GM19099 (cell line): ENCODE measurements around the gene LRRC23.
A peak's percentile ranks its signal among the peaks of the same experiment; 100 is the strongest.

Source experiments
- POLR2A ChIP-seq: IDR thresholded peaks from 3 replicates; pipeline ENCODE4 v1.6.1; 2011; ENCODE audit warnings: low read depth; ENCODE audit not compliant: insufficient read length; ENCODE audit errors: extremely low read depth

LRRC23 gene

DNA sequence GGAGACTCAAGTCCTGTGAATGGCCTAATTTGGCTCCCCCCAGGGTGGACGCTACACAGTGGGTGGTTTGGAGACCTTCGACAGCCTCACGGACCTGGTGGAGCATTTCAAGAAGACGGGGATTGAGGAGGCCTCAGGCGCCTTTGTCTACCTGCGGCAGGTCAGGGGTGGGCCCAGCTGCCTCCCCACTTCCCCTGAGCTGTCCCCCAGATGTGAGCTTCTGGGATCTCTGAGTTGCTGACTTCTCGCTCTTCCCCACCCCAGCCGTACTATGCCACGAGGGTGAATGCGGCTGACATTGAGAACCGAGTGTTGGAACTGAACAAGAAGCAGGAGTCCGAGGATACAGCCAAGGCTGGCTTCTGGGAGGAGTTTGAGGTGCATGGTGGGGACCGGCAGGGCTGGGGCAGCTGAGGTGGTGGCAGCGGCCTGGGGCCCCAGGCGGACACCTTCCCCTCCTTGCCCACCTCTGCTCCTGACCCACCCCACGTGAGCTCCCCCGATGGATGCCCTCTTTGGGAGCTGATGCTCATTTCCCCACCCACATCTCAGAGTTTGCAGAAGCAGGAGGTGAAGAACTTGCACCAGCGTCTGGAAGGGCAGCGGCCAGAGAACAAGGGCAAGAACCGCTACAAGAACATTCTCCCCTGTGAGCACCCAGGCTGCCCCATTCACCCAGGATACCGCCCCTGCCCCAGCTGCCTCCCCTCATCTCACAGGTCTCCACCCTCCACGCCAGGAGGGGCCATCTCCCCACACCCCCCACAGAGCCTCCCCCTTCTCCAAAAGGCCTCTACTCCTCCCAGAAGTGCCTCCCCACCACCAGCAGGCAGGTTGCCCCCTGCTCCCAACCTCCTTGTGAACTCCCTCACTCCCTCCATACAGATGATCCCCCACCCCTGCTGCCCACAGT is 50.7 kb downstream of the LRRC23 start:
- TF ChIP-seq POLR2A = peak; percentile 19

DNA sequence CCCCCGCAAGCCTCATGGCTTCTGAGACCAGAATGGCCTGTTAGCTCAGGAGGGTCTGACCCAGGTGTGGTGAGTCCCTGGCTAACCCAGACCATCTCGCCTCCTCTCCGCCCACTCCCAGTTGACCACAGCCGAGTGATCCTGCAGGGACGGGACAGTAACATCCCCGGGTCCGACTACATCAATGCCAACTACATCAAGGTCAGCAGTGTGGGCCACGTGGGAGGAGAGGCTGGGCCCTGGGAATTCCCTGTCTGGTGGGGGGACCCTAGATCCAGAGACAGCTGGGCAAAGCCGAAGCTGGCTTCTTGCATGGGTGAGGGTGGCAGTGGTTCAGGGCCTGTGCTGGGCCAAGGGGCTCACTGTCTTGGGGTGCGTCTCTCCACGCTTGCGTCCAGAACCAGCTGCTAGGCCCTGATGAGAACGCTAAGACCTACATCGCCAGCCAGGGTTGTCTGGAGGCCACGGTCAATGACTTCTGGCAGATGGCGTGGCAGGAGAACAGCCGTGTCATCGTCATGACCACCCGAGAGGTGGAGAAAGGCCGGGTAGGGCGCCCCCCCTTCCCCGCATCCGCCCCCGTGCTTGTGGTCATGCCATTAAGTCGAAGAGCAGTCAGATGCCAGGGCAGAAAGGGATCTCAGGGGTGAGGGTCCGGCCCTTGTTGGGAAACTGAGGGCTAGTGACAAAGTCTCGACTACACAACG is 51.6 kb downstream of the LRRC23 start:
- peak; percentile 22 for TF ChIP-seq POLR2A

DNA sequence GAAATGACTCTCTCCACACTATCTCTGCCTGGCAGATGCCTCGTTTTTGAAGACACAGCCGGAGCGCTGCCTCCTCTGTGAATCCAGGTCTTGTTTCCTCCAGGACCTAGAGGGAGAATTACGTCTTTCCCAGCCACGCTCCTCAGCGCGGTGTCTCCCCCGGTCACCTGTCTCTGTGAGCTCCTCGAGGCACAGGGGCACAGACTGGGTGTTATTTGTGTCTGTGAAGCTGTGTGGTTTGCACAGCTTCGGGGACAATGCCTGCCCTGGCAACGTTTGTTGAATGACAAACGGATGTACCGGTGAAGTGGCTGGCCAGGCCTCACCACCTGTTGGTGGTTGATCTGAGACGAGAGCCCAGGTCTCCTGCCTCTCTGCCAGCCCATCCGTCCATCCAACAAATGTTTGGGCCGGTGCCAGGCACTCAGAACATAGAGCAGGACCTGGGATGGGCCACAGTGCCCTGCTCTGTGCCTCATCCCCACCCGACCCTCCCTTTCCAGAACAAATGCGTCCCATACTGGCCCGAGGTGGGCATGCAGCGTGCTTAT is 52.6 kb downstream of the LRRC23 start:
- TF ChIP-seq POLR2A = no peak

DNA sequence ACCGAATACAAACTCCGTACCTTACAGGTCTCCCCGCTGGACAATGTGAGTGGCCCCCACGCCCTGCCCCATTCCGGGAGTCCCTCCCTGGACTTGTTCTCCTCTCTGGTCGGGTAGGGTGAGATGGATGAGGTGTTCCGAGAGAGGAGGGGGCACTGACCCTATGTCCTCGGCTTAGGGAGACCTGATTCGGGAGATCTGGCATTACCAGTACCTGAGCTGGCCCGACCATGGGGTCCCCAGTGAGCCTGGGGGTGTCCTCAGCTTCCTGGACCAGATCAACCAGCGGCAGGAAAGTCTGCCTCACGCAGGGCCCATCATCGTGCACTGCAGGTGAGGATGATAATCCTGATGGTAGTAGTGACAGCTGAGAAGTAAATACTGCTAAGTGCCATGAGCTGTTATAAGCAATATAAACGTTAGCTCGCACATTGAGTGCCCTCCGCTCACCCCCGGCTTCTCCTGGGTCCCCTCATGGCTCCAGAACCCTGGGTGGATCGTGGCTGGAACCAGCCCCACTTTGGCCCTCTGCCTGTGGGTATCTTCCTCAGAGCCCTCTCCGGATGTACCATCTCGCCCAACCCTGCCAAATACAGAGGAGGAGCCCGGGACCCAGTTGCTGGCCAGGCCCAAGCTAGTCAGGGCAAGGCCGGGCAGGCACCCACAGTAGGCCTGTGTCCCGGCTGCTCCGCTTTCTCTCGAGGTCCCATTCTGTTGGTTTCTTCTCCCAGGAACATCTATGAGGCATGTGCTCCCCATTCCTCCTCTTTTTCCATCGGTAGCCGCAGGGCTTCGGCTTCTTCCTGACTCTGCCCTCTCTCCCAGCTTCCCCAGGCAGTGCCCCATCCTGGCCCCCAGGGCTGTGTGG is 53.4 kb downstream of the LRRC23 start:
- no peak for TF ChIP-seq POLR2A

DNA sequence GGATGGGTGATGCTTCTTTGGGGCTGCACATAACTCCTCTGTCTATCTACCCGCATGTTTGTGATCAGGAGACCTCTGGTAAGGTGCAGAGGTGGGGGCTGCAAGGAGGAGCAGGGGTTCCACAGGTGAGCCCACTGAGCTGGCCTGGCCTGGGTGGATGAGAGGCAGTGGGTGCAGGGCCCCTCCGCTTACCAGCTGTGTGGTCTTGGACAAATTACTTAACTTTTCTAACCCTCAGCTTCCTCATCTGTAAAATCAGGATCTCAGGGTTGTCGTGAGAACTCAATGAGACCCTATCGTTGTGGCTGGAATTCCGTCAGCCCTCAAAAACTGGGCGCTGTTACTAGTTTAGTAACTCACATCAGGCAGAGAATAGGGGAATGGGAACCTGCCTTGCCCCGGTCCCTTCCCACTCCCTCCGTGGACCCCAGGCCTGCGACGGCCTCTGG is 54.0 kb downstream of the LRRC23 start:
- no peak for TF ChIP-seq POLR2A

DNA sequence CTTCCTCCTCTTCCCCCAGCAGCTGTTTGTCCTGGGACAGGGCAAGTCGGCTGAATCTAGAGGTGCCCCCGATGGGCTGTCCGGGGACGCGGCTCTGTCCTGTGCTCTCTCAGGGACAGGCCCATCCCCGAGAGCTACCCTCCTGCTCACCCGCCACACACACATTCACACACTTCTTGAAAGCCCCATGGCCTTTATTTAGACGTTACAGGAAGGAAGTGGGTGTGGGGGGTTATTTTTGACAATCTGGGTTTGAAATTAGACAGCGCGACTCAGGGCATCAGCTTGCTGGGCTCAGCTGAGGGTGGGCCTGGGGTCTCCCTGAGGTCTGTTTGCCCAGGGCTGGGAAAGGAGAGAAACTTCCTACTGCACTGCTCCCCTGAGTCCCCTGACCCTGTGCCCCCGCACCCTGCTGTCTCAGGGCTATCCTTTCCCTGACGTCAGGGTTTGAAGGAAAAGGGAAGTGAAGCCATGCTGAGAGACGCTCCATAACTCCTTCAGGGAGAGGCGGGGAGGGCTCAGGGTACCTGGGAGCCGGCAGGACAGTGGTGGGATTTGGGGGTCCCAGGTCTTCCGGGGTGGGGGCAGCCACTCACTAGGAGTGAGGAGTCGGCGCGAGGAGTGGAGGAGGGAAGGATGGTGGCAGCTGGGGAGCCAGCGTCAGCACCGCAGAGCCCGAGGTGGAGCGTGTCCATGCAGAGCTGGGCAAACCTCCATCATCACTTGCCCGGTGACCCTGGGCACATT is 54.6 kb downstream of the LRRC23 start:
- peak; percentile 78 for TF ChIP-seq POLR2A

DNA sequence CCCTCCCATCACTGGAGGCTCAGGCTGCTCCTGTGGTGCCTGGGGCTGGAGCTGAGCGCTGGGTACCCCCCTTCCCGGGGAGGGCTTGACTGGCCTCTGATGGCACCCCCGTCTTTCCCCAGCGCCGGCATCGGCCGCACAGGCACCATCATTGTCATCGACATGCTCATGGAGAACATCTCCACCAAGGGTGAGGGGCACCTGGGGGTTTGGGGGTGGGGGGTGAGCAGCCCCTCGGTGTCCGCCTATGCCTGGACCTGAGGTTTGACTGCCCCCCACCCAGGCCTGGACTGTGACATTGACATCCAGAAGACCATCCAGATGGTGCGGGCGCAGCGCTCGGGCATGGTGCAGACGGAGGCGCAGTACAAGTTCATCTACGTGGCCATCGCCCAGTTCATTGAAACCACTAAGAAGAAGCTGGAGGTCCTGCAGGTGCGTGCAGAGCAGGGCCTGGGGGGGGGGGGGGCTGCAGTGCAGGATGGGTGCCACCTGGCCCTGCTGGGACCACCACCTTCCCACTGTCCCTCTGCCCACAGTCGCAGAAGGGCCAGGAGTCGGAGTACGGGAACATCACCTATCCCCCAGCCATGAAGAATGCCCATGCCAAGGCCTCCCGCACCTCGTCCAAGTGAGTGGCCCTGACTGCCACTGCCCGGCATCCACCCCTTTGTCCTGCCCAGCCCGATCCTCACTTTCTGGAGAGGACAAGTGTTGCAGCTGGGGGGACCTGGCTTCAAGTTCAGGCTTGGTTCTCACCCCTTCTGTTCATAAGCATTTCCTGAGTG is 55.4 kb downstream of the LRRC23 start:
- TF ChIP-seq POLR2A = no peak

DNA sequence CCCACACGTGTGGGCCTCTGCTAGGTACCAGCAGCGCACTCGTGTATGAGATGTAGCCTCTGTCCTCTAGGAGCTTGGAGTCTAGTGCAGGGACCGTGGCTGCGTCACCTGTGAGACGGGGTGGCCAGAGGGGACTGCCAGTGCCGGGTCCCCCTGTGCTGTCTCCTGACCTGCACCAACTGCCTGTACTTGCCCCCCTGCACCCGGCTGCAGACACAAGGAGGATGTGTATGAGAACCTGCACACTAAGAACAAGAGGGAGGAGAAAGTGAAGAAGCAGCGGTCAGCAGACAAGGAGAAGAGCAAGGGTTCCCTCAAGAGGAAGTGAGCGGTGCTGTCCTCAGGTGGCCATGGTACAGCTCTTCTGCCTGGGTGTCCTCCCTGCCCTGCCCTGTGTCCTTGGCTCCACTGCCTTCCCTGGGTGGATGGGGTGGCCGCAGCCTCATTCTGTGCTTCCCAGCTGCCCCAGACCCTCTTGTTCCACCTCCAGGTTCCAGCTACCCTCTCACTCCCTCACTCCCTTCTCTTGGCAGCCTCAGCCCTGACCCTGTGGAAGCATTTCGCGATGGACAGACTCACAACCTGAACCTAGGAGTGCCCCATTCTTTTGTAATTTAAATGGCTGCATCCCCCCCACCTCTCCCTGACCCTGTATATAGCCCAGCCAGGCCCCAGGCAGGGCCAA is 56.1 kb downstream of the LRRC23 start:
- TF ChIP-seq POLR2A = no peak

DNA sequence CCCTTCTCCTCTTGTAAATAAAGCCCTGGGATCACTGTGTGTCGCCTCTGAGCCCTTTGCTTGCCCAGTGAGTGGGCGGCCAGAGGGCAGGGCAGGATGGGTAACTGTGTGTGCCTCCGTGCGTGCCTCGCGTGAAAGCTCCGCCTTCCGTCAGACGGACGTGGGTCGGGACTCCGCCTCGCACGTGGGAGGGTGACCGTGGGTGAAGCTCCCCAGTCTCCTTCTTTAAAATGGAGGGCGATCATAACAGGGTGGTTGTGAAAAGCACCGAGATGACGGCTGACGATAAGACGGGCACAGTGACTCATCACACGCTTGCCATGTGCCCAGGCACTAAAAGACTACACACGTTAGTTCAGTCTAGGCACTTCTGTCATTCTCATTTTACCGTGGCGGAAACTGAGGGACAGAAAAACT is 56.7 kb downstream of the LRRC23 start:
- TF ChIP-seq POLR2A = peak; percentile 16

DNA sequence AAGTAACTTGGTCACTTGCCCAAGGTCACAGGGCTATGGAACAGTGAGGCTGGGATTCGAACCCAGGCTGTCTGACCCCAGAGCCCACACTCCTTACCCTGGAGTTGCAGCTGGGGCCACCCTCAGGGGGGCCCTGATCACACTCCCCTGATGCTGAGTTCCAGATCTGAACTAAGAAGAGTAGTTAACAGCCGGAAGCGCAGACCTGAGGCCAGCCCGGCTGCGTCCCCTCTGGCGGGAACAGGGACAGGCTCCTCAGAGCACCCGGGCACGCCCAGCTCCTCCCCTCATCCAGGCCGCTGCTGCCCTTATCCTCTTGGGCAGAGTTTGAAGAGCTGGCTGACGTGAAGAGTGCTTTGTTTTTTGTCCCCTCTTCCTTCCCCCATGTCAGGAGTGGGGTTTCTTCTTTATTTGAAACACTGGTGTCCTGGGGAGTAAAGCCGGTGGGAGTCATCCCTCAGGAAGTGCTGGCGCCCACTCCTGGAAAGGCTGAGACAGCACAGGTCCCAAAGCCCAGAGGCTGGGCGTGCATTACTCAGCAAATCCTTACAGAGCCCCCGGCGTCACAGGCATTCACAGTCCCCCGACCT is 57.2 kb downstream of the LRRC23 start:
- peak; percentile 26 for TF ChIP-seq POLR2A

DNA sequence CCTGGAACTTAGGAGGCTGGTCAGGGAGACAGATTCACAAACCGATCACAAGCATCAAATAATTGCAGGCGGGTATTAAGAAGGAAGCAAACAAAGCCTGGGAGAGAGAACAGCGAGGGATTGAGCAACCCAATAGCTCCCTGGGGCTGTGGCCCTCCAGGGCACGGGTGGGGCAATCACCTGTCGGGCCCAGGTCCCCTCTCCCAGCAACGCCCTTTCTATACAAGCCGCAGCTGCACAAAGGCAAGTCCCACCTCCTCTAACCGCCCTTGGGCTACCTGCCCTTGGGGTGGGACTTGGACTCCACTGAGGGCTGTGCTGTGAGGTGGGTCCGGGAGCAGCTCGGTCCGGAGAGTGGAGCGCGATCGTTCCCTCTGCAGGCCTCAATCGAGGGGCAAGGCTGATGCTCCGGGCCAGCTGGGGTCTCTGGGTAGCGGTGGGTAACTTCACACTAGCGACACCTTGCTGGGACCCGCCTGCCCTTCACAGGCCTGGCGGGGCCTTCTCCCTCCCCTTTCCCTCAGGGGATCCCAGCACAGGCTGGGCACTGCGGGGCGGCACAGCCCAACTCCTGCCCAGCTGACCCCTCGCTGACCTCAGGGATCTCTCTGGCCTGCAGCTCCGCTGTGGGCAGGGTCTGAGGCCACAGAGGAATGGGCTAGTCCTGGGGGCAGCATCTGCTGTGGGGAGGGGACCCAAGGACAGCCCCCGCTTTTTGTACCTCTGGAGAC is 57.8 kb downstream of the LRRC23 start:
- TF ChIP-seq POLR2A = no peak
